ENCODE measurements around the gene TAS2R9.
"Not testable (repeated sequence)": the region's sequence is repeated elsewhere in the genome, so short reads cannot be mapped to it uniquely, and the experiment has no call there.

TAS2R9 gene, protein sequence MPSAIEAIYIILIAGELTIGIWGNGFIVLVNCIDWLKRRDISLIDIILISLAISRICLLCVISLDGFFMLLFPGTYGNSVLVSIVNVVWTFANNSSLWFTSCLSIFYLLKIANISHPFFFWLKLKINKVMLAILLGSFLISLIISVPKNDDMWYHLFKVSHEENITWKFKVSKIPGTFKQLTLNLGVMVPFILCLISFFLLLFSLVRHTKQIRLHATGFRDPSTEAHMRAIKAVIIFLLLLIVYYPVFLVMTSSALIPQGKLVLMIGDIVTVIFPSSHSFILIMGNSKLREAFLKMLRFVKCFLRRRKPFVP

DNA sequence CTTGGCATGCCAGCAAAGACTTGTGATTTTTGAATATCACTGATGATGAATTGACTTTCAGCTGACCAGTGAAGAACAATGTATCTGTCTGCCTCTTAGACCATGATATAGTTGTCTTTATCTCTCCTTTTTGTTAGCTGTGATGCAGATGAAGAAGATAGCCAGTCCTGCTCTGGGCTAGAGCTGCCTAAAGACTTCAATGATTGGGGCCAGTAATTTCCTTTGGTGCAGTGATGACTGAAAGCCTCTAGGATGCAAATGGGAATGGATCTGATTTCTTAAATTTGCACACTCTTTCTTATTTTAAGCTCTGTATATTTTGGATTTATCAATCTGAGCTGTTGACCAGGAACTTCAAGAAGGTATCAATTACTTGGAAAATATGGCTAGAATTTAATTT, at the start of gene TAS2R9:
TAS2R9 (minus strand) TSS at position 101 of the 400 bp plus-strand sequence; CDS start at position 8, 93 bp downstream.
- DNase-seq (ENCODE audit: low read depth, low spot score), result no peak

DNA sequence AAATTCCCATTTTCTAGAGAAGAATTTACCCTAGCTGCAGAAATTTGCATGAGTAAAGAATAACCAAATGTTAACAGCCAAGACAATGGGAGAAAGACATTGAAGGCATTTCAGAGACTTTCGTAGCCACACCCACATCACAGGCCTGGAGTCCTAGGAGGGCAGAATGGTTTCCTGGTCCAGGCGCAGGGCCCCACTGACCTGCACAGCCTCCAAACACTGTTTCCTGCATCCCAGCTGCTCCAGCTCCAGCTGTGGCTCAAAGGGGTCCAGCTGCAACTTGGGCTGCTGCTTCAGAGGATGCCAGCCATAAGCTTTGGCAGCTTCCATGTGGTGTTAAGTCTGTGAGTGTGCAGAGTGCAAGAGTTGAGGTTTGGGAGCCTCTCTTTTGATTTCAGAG, 45.8 kb upstream of the TAS2R9 start:
- DNase-seq (ENCODE audit: low read depth, low spot score), result no peak

DNA sequence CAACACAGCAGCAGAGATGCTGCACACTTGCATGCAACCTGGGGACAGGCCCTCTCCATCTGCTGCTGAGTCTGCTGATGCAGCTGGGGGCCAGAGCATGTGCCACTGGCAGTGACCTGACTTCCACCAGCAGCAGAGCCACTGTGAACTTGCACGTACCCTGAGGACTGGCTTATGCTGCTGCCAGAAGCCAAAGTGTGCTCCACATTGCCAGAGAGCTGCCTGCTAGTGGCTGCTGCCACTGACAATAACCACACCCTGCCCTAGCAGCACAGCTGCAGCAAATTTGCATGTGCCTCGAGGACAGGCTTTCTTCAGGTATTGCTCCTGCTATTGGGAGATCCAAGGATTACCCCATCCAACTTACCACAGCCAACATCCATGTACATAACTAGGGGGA, 43.8 kb upstream of the TAS2R9 start:
- DNase-seq (ENCODE audit: low read depth, low spot score), result no peak

DNA sequence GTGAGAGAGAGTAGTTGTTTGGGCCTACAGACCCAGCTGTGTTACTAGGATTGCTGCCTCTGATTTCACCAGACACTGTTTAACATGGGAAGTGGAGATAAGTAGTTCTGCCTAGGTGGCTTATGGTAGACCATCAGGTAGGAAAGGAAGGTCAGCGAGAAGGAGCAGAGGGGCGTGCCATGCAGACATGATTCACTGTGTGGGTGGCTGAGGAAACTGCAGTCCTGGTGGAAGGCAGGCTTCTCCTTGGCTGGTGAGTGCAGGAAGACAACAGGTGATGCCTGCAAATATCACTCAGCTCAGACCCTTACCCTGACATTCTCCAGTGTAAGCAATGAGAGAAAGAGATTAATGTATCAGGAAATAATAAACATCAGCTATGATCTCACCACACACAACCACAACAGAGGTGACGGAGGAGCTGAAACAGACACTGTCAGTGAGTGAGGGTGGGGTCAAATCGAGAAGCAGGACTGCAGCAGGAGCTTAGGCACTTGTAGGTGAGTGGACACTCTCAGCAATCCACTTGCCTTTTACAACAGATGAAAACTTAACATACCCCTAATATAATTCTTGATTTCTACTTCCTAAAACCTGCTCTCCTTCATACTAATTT, 41.4 kb upstream of the TAS2R9 start:
- DNase-seq (ENCODE audit: low read depth, low spot score), result no peak

DNA sequence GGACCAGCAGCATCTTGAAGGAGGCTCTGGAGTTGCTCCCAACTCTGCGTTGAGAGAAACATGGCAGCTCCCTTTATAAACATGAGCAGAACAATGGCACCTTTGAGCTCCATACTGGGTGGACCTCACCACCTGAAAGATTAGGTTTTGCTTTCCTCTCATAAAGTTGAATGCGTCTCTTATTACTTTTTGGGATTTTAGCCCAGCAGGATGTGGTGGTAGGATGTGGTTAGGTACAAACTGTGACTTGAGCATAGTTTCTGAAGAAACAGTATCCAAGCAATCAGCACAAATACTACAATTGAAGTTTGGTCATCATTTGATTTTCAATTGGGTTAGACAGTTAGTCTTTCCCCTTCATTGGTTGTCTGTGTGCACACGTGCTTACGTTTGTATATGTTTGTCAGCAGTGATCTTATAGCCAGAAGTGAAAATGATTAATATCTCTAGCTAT, 39.5 kb upstream of the TAS2R9 start, which contains the start of gene PRR4:
PRR4 (minus strand) TSS at position 51 of the 454 bp plus-strand sequence; CDS start at position 13, 38 bp downstream.
- DNase-seq (ENCODE audit: low read depth, low spot score), result no peak

DNA sequence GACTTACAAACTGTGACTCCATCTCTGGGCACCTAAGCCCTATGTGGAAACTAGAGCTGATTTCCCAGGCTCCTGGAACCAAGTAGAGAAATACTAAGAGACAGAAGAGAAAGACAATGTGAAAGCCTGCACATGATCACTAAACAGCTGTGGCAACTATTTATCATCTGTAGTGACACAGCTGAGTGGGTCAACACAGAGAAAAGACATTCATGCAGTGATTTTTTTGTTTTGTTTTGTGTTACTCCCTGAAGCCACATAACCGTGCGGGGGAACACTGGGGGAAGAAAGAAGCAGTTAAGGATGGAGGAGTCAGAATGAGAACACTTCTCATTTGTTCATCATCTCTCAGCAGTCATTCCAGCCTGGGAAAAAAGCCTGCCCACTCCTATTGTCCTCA, 37.8 kb upstream of the TAS2R9 start:
- DNase-seq (ENCODE audit: low read depth, low spot score), result no peak

DNA sequence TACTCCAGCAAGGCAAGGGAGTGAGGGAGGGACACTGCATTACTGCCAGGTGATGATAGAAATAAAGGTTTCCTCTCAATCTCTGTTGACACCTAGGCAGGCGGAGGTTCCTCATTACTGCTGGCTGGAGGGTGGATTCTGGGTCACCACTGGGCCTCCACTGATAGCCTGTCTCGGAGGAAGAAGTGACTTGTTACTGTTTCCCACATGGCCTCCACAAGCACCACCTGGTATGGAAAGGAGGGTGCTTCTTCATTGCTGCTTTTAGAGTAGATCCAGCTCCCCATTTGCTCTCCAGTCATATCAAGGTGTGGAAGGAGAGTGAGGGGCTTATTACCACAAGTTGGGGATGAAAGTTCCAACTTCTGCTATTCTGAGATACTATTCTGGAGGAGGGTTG, 32.9 kb upstream of the TAS2R9 start:
- no peak for DNase-seq (ENCODE audit: low read depth, low spot score)

DNA sequence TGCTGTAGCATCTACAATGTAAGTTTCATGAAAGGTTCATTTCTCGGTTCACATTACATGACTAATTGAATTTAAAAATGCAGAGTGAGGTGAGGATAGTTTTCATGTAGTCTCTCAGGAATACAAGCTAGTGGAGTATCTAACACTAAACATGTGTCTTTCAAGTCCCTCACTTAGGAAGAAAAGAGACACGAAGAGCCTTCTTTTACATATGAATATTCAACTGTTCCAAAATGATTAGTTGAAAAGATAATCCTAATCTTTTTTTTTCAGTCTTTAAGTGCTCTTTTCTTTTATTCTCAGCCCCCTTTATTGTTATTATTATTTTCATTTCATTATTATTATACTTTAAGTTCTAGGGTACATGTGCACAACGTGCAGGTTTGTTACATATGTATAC, 28.5 kb upstream of the TAS2R9 start:
- no peak for DNase-seq (ENCODE audit: low read depth, low spot score)

DNA sequence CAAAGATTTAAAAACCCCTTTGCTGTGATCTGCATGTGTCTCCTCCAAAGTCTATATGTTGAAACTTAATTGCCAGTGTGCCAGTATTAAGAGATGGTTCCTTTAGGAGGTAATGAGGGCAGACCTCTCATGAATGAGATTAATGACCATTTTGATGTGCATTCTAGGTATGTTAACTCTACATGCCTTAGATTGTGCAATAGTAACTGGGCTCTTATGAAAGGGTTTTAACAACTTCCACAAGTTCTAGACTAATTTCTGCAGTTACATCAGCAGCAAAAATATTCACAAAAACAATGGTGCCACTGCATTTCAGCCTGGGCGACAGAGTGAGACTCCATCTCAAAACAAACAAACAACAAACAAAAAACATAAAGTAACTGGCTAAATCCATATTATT, 20.0 kb upstream of the TAS2R9 start:
- no peak for DNase-seq (ENCODE audit: low read depth, low spot score)

DNA sequence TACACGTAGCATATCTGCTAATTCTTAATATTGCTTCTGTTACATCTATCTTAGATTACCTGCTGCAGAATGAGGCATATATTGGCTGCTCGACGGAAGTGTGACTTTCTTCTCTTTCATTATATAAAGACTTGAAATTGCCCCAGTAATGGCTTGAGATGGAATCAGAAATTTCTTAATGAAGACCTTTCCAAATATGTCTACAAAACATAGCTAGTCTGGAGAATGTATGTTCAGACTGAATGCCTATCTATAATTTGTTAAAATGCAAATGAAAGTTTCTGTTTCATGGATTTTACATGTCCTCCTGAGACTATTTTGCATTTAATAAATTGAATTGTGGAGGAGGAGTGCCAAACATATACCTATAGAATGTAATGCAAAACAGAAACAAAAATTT, 16.3 kb upstream of the TAS2R9 start, which contains the start of gene TAS2R10:
TAS2R10 (minus strand) TSS at position 101 of the 400 bp plus-strand sequence; CDS start at position 12, 89 bp downstream.
- no peak for DNase-seq (ENCODE audit: low read depth, low spot score)

DNA sequence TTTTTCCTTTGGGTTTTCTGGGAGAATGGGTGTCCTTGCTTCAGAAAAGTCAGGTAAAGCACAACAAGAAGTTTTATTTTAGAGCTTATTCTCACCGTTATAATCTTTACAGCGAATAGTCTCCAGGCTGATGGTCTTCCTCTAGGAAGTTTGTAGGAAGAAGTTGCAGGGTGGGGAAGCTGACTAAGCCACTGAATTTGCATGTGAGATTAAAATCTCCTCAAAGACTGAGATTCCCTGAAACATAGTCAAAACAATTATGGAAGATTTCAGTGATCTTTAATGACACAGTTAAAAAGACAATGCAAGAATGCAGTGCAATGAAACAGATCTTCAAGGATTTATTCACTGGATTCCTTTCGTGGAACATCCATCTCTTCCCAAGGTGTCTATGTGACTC, 15.0 kb upstream of the TAS2R9 start:
- no peak for DNase-seq (ENCODE audit: low read depth, low spot score)

DNA sequence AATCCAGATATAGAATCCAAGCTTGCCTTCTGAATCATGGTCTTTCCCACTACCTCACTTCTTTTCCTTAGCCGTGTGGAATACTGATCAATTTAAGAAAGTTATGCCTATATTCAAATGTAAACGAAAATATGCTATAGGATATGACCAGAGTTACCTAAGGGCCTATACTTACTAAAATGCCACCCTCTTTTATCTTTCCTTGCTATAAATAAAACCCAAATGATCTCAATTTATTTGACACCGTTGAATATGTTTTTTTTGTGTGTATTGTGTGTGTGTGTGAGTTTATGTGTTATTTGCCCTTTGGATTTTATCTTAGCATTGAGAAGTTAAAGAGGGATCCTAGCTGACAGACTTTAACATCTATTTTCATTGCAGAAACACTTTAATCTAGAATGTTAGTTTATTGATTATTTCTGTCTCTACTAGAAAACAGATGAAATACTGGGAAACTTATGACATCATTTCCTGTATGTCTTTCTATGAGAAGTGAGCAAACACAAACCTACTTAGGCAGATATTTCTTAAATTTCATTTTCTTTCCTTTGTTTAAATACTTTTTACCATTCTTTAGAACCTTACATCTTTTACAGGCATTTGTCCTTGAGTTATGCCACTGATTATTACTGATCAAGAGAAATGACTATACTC, 2.0 kb upstream of the TAS2R9 start:
- DNase-seq (ENCODE audit: low read depth, low spot score), result no peak

DNA sequence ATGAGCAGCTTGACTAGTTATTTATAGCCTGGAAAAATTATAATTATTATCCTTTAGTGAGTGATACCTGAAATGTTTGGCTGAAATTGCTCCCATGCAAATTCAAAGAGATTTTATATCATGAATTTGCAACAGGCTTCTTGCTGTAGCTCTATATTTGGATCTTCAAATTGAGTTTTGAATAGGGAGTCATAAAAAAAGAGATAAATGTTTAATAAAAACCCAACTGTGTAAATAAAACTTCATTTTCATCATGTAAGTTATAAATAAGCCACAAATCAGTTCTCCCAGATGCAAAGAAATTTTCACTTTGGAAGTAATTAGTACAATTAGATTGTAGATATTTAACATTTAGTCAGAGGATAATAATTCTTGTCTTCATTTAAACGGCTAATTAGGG, 2.8 kb downstream of the TAS2R9 start, which contains the start of gene TAS2R8:
TAS2R8 (minus strand) TSS at position 101 of the 400 bp plus-strand sequence. CDS start 306 bp downstream, outside the sequence.
- no peak for DNase-seq (ENCODE audit: low read depth, low spot score)

DNA sequence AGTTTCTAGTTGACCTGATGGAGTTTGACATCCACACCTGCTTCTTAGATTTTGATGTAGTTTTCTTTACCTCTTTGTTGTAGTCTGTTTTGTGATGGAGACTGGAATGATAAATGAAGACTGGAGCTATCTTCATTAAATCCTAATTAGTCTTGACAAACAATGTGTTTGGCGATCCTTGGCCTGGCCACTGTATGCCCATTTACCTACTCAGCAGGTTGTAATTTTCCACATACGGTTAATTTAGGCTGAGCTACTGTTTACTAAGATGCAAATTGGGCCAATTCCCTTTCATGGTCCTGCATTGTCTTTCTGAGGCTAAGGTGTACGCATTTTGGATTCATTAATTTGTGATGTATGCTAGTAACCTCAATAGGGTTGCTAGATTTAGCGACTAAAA, 7.4 kb downstream of the TAS2R9 start, which contains the start of gene TAS2R7:
TAS2R7 (minus strand) TSS at position 41 of the 400 bp plus-strand sequence. CDS start 57 bp downstream, outside the sequence.
- DNase-seq (ENCODE audit: low read depth, low spot score), result no peak

DNA sequence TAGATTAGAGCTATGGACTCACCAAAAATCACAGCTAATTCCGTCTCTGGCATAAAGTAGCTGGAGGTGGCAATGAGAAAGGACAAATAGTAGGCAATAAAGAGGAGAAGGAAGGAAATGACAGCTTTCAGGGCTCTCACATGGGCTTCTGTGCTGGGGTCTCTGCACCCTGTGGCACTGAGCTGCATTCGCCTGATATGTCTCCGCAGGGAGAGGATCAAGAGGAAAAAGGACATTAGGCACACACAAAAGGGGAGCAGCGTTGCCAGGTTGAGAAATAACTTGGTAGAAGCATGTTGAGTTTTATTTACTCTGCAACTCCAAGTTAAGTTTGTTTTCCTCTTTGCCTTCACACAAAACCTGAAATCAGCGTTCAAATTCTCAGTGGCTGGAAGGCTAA, 8.2 kb downstream of the TAS2R9 start:
- no peak for DNase-seq (ENCODE audit: low read depth, low spot score)

DNA sequence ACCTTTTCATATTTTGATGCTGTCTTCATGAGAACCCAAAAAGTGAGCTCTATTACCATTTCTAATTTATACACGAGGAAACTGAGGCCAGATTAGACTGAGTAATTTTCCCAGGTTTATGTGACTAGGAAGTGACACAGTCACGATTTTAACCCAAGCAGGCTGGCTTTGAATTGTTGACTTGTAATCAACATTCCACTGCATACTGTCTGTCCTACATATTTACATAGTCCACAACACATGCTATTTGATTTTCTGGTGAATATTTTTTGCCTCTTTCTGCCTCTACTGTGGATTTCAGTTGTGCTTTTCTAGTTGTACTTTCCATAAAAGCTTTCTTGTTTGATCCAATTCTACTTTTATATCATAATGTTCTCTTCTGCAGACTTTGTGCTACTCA, 15.7 kb downstream of the TAS2R9 start:
- DNase-seq (ENCODE audit: low read depth, low spot score), result no peak

DNA sequence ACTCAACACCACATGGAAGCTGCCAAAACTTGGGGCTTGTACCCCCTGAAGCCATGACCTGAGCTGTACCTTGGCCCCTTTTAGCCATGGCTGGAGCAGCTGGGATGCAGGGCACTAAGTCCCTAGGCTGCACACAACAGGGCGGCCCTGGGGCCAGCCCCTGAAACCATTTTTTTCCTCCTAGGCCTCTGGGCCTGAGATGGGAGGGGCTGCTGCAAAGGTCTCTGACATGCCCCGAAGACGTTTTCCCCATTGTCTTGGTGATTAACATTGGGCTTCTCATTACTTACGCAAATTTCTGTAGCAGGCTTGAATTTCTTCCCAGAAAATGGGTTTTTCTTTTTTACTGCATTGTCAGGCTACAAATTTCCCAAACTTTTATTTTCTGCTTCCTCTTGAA, 18.2 kb downstream of the TAS2R9 start:
- DNase-seq (ENCODE audit: low read depth, low spot score), result not testable (repeated sequence)

DNA sequence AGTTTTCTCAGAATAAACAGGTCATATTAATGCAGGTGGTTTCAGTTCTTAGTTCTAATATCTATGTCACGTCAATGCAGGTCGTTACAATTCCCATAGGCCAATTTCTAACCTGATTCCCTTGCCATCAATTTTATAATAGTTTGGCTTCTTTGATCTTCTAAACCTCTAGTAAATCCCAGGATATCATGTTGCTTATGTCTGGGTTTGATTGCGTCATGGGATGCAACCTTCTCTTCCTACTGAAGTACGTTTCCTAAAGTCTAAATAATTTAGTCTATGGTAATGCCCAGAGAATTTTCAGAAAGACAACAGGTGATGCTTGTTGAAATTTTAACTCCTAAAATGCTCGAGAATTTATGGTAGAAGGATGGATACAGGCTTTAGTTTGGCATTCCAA, 26.7 kb downstream of the TAS2R9 start:
- no peak for DNase-seq (ENCODE audit: low read depth, low spot score)

DNA sequence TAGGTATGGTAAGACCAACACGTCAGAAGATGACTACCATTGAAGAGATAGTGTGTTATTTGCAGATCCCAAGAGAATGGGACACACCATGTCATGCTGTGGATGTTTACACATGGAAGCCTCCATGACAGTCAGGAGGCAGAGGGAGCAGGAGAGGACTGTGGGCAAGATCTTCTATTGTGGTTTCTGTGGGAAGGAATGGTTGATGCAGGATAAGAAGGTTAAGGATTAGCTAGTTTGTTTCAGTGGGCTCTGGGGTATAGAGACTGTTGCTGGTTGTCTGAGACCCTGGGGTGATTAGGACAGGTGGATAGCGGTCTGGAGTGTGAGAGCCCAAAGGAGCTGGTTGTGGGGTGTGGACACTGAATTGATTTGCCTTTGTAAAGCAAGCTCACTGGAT, 30.9 kb downstream of the TAS2R9 start:
- DNase-seq (ENCODE audit: low read depth, low spot score), result no peak

DNA sequence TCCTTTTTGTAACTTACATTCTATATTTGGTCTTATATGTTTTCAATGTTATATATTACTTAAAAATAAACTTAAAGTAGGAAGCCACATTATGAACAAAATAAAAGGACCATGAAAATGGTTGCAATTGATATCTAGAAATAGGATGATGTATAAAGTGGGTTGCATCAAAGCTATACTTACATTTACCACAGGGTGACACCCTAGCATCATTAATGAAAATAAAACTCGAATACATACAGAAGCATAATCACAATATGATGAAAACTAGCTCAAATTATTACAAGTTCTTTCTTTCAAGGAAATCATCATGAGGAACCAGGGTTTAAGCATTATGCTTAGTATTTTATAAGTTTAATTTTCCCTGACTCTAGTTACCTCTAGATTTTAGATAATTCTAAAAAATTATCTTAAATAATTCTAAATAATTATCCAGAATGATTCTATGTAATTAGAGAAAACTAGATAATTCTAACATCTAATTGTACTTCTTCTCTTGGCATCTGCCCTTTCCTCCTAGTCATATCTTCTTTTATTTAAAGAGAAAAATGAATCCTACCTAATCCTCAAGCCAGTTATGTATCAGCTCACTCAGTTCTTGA, 38.7 kb downstream of the TAS2R9 start:
- no peak for DNase-seq (ENCODE audit: low read depth, low spot score)

DNA sequence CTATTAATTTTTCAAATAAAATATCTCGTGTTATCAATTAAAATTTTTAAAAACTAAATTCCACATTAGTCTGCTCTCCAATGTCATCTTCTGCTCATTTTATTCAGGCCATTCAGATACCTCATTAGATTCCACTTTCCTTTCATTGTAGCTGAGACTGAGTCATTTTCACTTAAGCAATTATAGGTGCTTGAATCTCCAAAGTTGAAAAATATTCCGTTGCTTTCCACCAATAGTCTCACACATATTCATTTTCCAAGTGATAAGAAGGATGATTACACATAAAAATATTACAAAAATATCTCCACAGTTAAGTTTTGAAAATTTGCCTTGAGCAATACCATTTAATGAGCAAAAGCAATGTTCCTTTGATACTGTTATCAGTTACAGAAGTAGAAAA, 50.3 kb downstream of the TAS2R9 start:
- no peak for DNase-seq (ENCODE audit: low read depth, low spot score)
